GM21723 (cell line): ENCODE measurements around the gene DRD1.

ENCODE experiments used
- ATAC-seq: cut with Tn5 transposase; IDR thresholded peaks from one replicate; pipeline ENCODE4 v1.9.1; 2021; ENCODE audit warnings: mild to moderate bottlenecking, moderate library complexity; ENCODE audit not compliant: unreplicated experiment

The DRD1 gene

GRCh38 chr5:175444060-175444904 is at the start of gene DRD1:
TSS of gene DRD1 (minus strand) at chr5:175444182. CDS start at chr5:175443099, 1,083 bp downstream.
- ATAC-seq, result peak; percentile 65

- ATAC-seq, result no peak
Observed at GRCh38 chr5:175493726-175494125, 49.7 kb upstream of the DRD1 start.

GRCh38 chr5:175493260-175493659 is 49.3 kb upstream of the DRD1 start:
- ATAC-seq, result no peak

- no peak for ATAC-seq
Observed at GRCh38 chr5:175491223-175491622, 47.2 kb upstream of the DRD1 start.

- ATAC-seq, result no peak
Observed at GRCh38 chr5:175489693-175490443, 45.9 kb upstream of the DRD1 start.

- no peak for ATAC-seq
Observed at GRCh38 chr5:175487514-175488222, 43.7 kb upstream of the DRD1 start.

- no peak for ATAC-seq
Observed at GRCh38 chr5:175485631-175486030, 41.6 kb upstream of the DRD1 start.

- ATAC-seq, result no peak
Observed at GRCh38 chr5:175484829-175485228, 40.8 kb upstream of the DRD1 start.

- ATAC-seq, result no peak
Observed at GRCh38 chr5:175484322-175484721, 40.3 kb upstream of the DRD1 start.

- no peak for ATAC-seq
Observed at GRCh38 chr5:175483337-175483736, 39.4 kb upstream of the DRD1 start.

GRCh38 chr5:175479125-175479881 is 35.3 kb upstream of the DRD1 start:
- peak; percentile 11 for ATAC-seq

- peak; percentile 92 for ATAC-seq
Observed at GRCh38 chr5:175478384-175479124, 34.6 kb upstream of the DRD1 start, which contains the start of gene SFXN1. TSS of gene SFXN1 (plus strand) at chr5:175478560. CDS start at chr5:175492104, 13,544 bp downstream.

- ATAC-seq, result no peak
Observed at GRCh38 chr5:175478008-175478383, 34.0 kb upstream of the DRD1 start.

- no peak for ATAC-seq
Observed at GRCh38 chr5:175477440-175477839, 33.5 kb upstream of the DRD1 start.

GRCh38 chr5:175475248-175475647 is 31.3 kb upstream of the DRD1 start:
- no peak for ATAC-seq

- no peak for ATAC-seq
Observed at GRCh38 chr5:175472378-175472777, 28.4 kb upstream of the DRD1 start.

- no peak for ATAC-seq
Observed at GRCh38 chr5:175471628-175472027, 27.6 kb upstream of the DRD1 start.

GRCh38 chr5:175471196-175471595 is 27.2 kb upstream of the DRD1 start:
- ATAC-seq, result no peak

- no peak for ATAC-seq
Observed at GRCh38 chr5:175470781-175471180, 26.8 kb upstream of the DRD1 start.

- no peak for ATAC-seq
Observed at GRCh38 chr5:175469916-175470315, 25.9 kb upstream of the DRD1 start.
